B cell (primary cell): ENCODE data around the gene BST1. TPM values are rescaled to one million over a fixed set of nuclear protein-coding genes. Genes with fewer than 3 reads are reported as not detected.

ENCODE experiments used
- ATAC-seq: fragments of 200-7000 bp; cut with Tn5 transposase; one replicate; pipeline ENCODE4 v1.10.0; 2021; ENCODE audit warnings: low read depth, mild to moderate bottlenecking, moderate number of reproducible peaks, moderate library complexity
- CTCF ChIA-PET: fragments of 350-600 bp; sonication (Branson Sonifier 250); formaldehyde crosslinking; loops from one replicate; lab custom pipeline; 2021; ENCODE audit warnings: antibody characterized with exemption, inconsistent platforms; lab: Charles Lee
- POLR2A ChIA-PET: fragments of 350-600 bp; sonication (Branson Sonifier 250); formaldehyde crosslinking; loops from one replicate; lab custom pipeline; 2021; ENCODE audit warnings: antibody characterized with exemption; lab: Charles Lee
- DNase-seq: peaks from one replicate; pipeline ENCODE4 v3.0.0; 2013
- H2AFZ ChIP-seq: 2 replicates; pipeline ENCODE4 v1.6.1; 2012; ENCODE audit warnings: mild to moderate bottlenecking, low read depth, low read length; ENCODE audit not compliant: insufficient read depth, poor library complexity, severe bottlenecking
- H3K27ac ChIP-seq, 2 donors: 1 replicate in 1 of 2; 2 replicates in 1 of 2; pipeline ENCODE4 v1.5.1; 2012 to 2013; ENCODE audit warnings: low read length in 2 of 2, mild to moderate bottlenecking in 2 of 2, moderate library complexity in 1 of 2
- H3K27me3 ChIP-seq, 4 experiments: fragments of 200-600 bp in 1 of 4; sonication (generic) in 1 of 4; replicated peaks in 1 of 4; 1 replicate in 2 of 4; 2 replicates in 2 of 4; pipeline versions ENCODE4 v1.6.1 to v1.7.0; 2013 to 2016; ENCODE audit warnings: low read length in 3 of 4, mild to moderate bottlenecking in 2 of 4, mixed read lengths in 1 of 4, moderate library complexity in 1 of 4; ENCODE audit not compliant: insufficient read depth in 4 of 4, control insufficient read depth in 3 of 4; ENCODE audit errors: control extremely low read depth in 1 of 4
- H3K36me3 ChIP-seq, 2 experiments: replicated peaks in 1 of 2; 1 replicate in 1 of 2; 2 replicates in 1 of 2; pipeline versions ENCODE4 v1.6.1 to v1.7.1; 2013; ENCODE audit warnings: low read length in 1 of 2; ENCODE audit not compliant: insufficient read depth in 2 of 2, control insufficient read depth in 1 of 2; ENCODE audit errors: control extremely low read depth in 1 of 2, extremely low read depth in 1 of 2
- H3K4me1 ChIP-seq, 2 donors: fragments of 200-600 bp in 1 of 2; sonication (generic) in 1 of 2; 1 replicate in 1 of 2; 2 replicates in 1 of 2; pipeline versions ENCODE4 v1.5.1 to v1.6.1; 2013 to 2017; ENCODE audit warnings: low read length in 2 of 2; ENCODE audit not compliant: control insufficient read depth in 2 of 2, insufficient read depth in 2 of 2
- H3K4me2 ChIP-seq: replicated peaks from 2 replicates; pipeline ENCODE3; 2012; ENCODE audit warnings: mild to moderate bottlenecking, low read depth, low read length; ENCODE audit not compliant: poor library complexity, severe bottlenecking
- H3K4me3 ChIP-seq, 5 experiments: fragments of 200-600 bp in 1 of 5; sonication (generic) in 1 of 5; 1 replicate in 3 of 5; 2 replicates in 2 of 5; pipeline versions ENCODE4 v1.5.1 to v1.7.0; 2011 to 2016; ENCODE audit warnings: low read length in 4 of 5, mild to moderate bottlenecking in 4 of 5, low read depth in 2 of 5, control low read depth in 1 of 5, moderate library complexity in 1 of 5; ENCODE audit not compliant: insufficient read depth in 1 of 5; ENCODE audit errors: control extremely low read depth in 1 of 5, extremely low read depth in 1 of 5
- H3K79me2 ChIP-seq: fragments of 200-600 bp; sonication (generic); one replicate; pipeline ENCODE4 v1.6.0; 2016; ENCODE audit warnings: low read length; ENCODE audit not compliant: control insufficient read depth, insufficient read depth
- H3K9ac ChIP-seq: fragments of 200-600 bp; sonication (generic); 2 replicates; pipeline ENCODE4 v1.6.1; 2017; ENCODE audit warnings: mild to moderate bottlenecking, low read length, moderate library complexity
- H3K9me3 ChIP-seq, 3 donors: one replicate each; pipeline versions ENCODE4 v1.6.1 to v1.7.1; 2013; ENCODE audit warnings: low read length in 2 of 3; ENCODE audit not compliant: control insufficient read depth in 2 of 3, insufficient read depth in 1 of 3; ENCODE audit errors: control extremely low read depth in 1 of 3
- H4K20me1 ChIP-seq: 2 replicates; pipeline ENCODE4 v1.6.0; 2012; ENCODE audit warnings: mild to moderate bottlenecking, low read length; ENCODE audit not compliant: insufficient read depth, control insufficient read depth, poor library complexity, severe bottlenecking
- H3K27ac Mint-ChIP-seq: one replicate; pipeline ENCODE4 v1.8.0; 2021; ENCODE audit warnings: mixed read lengths
- H3K27me3 Mint-ChIP-seq: one replicate; pipeline ENCODE4 v1.8.0; 2021; ENCODE audit warnings: mixed read lengths
- H3K4me1 Mint-ChIP-seq: one replicate; pipeline ENCODE4 v1.8.0; 2021; ENCODE audit warnings: mixed read lengths
- H3K4me3 Mint-ChIP-seq: one replicate; pipeline ENCODE4 v1.8.0; 2021; ENCODE audit warnings: mixed read lengths
- H3K9me3 Mint-ChIP-seq: one replicate; pipeline ENCODE4 v1.8.0; 2022; ENCODE audit warnings: mixed read lengths; ENCODE audit not compliant: insufficient read depth
- EZH2 ChIP-seq: IDR thresholded peaks from 2 replicates; pipeline ENCODE4 v1.6.1; 2012; ENCODE audit warnings: borderline replicate concordance, low read depth, mild to moderate bottlenecking, moderate library complexity, low read length; ENCODE audit not compliant: insufficient read depth, poor library complexity, severe bottlenecking
- WGBS: methylation state at CpG from one replicate; pipeline ENCODE4 v1.1.5; 2013; ENCODE audit warnings: missing lambda C conversion rate; ENCODE audit not compliant: insufficient coverage; 5-methylcytosine and 5-hydroxymethylcytosine counted together
- intact Hi-C: fragments of 100-400 bp; cut with micrococcal nuclease; formaldehyde crosslinking; loops from one replicate; pipeline ENCODE4 v1.10.0; 2022
- polyA plus RNA-seq: library from polyadenylated mRNA; depleted of rRNA; stranded (reverse); fragments of >200 nt; gene quantifications from 2 replicates; pipeline ENCODE4 v1.2.3, GENCODE V29; 2012
- total RNA-seq, 2 donors: library from RNA; stranded (reverse); fragments of 120-200 nt in 1 of 2; gene quantifications; 1 replicate in 1 of 2; 2 replicates in 1 of 2; pipeline versions ENCODE4 v1.2.3 to v1.2.4, GENCODE V29; 2013 to 2022
- TF ChIP-seq, protein P1 (sequence below): fragments of 200-600 bp; IDR thresholded peaks from one replicate; pipeline ENCODE4 v1.8.0; 2022; ENCODE audit warnings: antibody characterized with exemption, mild to moderate bottlenecking

The BST1 gene
- total and polyA plus RNA-seq, 2 donors (not counting 1 experiment from before 2014, with no cell fraction given): 0.32 to 1.00 TPM

DNA sequence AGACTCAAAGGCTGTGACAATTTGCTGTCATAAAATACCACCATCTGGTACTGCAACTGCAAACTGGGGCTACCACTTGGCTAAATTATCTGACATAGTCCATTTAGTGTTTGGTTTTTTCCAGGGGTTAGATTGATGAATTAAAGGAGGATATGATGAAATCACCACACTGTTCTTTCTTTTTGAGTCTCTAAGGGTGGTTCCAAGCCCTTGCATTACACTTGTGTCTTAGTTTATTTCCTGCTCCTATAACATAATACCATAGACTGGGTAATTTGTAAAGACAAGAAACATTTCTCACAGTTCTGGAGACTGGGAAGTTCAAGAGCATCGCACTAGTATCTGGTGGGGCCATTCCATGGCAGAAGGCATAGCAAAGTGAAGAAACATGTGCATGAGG lies 43.2 kb downstream of the BST1 start:
- no peak overlapping the region for H3K9ac ChIP-seq
- Mint-ChIP-seq H3K27me3 (no peaks in the 10 kb centered on the region), H3K4me3 (no peak overlapping the region), H3K27ac (no peak overlapping the region), H3K9me3 (peaks cover 15% of the 10 kb centered on the region), H3K4me1 (no peaks in the 10 kb centered on the region)
- no peaks in the 10 kb centered on the region for H4K20me1 ChIP-seq
- no peak overlapping the region for H3K4me2 ChIP-seq
- H3K9me3 ChIP-seq: peaks cover 6 to 19% (median 18%) of the 10 kb centered on the region in 3 donors
- no peaks in the 10 kb centered on the region for H3K27me3 ChIP-seq
- DNase-seq (no peak), ATAC-seq (no peak)
- H3K27ac ChIP-seq: no peak overlapping the region
- TF ChIP-seq, protein P1, sequence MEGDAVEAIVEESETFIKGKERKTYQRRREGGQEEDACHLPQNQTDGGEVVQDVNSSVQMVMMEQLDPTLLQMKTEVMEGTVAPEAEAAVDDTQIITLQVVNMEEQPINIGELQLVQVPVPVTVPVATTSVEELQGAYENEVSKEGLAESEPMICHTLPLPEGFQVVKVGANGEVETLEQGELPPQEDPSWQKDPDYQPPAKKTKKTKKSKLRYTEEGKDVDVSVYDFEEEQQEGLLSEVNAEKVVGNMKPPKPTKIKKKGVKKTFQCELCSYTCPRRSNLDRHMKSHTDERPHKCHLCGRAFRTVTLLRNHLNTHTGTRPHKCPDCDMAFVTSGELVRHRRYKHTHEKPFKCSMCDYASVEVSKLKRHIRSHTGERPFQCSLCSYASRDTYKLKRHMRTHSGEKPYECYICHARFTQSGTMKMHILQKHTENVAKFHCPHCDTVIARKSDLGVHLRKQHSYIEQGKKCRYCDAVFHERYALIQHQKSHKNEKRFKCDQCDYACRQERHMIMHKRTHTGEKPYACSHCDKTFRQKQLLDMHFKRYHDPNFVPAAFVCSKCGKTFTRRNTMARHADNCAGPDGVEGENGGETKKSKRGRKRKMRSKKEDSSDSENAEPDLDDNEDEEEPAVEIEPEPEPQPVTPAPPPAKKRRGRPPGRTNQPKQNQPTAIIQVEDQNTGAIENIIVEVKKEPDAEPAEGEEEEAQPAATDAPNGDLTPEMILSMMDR: no peak
- no peak for TF ChIP-seq EZH2
- ChIA-PET CTCF (no interaction called here), POLR2A (no interaction called here)
- H3K4me1 ChIP-seq: no peaks in the 10 kb centered on the region
- no peak overlapping the region for H2AFZ ChIP-seq
- intact Hi-C loops: loop anchor here (5.0 kb wide), 1 partner anchor 41 kb away; no protein-coding TSS in a partner anchor
- H3K4me3 ChIP-seq: no peak overlapping the region
- WGBS: no CpG with 5 or more reads among the region's 1 CpG
- no peaks in the 10 kb centered on the region for H3K79me2 ChIP-seq
- no peaks in the 10 kb centered on the region for H3K36me3 ChIP-seq

DNA sequence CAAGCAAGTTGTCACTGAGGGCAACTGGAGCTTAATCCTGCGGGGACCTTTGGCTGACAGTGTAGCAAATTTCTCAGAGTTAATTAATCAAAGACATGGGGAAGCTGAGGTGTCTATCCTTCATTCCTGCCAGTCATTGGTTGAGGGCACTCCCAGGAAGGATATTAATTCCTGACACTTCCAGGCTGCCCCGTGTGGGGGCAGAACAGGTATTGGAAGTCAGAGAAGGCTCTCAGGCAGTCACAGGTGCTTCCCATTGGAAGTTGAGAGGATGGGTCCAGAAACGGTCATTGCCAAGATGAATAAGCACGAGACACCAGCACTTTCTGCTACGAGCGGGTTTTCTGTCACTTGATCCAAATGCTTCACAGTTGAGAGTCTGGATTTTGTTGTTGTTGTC lies 46.1 kb downstream of the BST1 start:
- Mint-ChIP-seq H3K4me1 (peaks cover 5% of the 10 kb centered on the region), H3K9me3 (peaks cover 8% of the 10 kb centered on the region), H3K27ac (no peak overlapping the region), H3K27me3 (no peaks in the 10 kb centered on the region), H3K4me3 (no peak overlapping the region)
- H4K20me1 ChIP-seq: no peaks in the 10 kb centered on the region
- no peak overlapping the region for H3K27ac ChIP-seq
- H3K27me3 ChIP-seq: no peaks in the 10 kb centered on the region
- no peak overlapping the region for H2AFZ ChIP-seq
- H3K4me1 ChIP-seq: no peaks in the 10 kb centered on the region
- POLR2A ChIA-PET: no interaction called here
- H3K4me2 ChIP-seq: no peak overlapping the region
- no peaks in the 10 kb centered on the region for H3K36me3 ChIP-seq
- DNase-seq (no peak), ATAC-seq (no peak)
- intact Hi-C loops: loop anchor here (5.0 kb wide), 1 partner anchor 38 kb away; no protein-coding TSS in a partner anchor
- no peaks in the 10 kb centered on the region for H3K79me2 ChIP-seq
- H3K4me3 ChIP-seq: no peak overlapping the region
- peaks cover 0 to 4% (median 3%) of the 10 kb centered on the region in 3 donors for H3K9me3 ChIP-seq
- TF ChIP-seq, protein P1: no peak
- no peak for TF ChIP-seq EZH2
- 82% methylated on average over 3 of the region's 6 CpGs for WGBS
- H3K9ac ChIP-seq: no peak overlapping the region
- CTCF ChIA-PET: no interaction called here
